Gastroesophageal sphincter (tissue), 4 donors: ENCODE results near the gene KRCC1. TPM values are rescaled to one million over a fixed set of nuclear protein-coding genes. Genes with fewer than 3 reads are reported as not detected.

Experiments used
- ATAC-seq: fragments of 150-250 bp; one replicate; pipeline ENCODE4 v1.9.1; 2016; ENCODE audit warnings: mild to moderate bottlenecking, moderate library complexity
- H3K27ac ChIP-seq, 4 donors: fragments of 200-600 bp; sonication (generic) in 3 of 4; 1 replicate in 3 of 4; 2 replicates in 1 of 4; pipeline ENCODE4 v1.5.1; 2016 to 2019
- H3K27me3 ChIP-seq: fragments of 200-600 bp; sonication (generic); one replicate; pipeline ENCODE4 v1.5.1; 2019
- H3K36me3 ChIP-seq, 2 donors: fragments of 200-600 bp; sonication (generic); one replicate each; pipeline ENCODE4 v1.5.1; 2019; ENCODE audit warnings: control low read depth in 1 of 2
- H3K4me1 ChIP-seq, 3 donors: fragments of 200-600 bp; sonication (generic); 1 replicate in 2 of 3; 2 replicates in 1 of 3; pipeline ENCODE4 v1.5.1; 2016 to 2019; ENCODE audit warnings: control low read depth in 2 of 3
- H3K4me3 ChIP-seq, 2 donors: fragments of 200-600 bp; sonication (generic); one replicate each; pipeline ENCODE4 v1.5.1; 2019; ENCODE audit warnings: mild to moderate bottlenecking in 1 of 2, moderate library complexity in 1 of 2
- H3K9me3 ChIP-seq, 3 donors: fragments of 200-600 bp; sonication (generic); one replicate each; pipeline ENCODE4 v1.5.1; 2017 to 2019; ENCODE audit warnings: control low read depth in 2 of 3
- EP300 ChIP-seq: sonication (generic); formaldehyde crosslinking; IDR thresholded peaks from one replicate; pipeline ENCODE4 v1.6.1; 2017; ENCODE audit warnings: antibody characterized with exemption, mild to moderate bottlenecking
- POLR2A ChIP-seq, 2 donors: fragments of 450-650 bp; IDR thresholded peaks; one replicate each; pipeline ENCODE4 v1.6.1; 2017; ENCODE audit warnings: antibody characterized with exemption in 2 of 2, mild to moderate bottlenecking in 2 of 2, moderate library complexity in 1 of 2
- POLR2AphosphoS5 ChIP-seq: sonication (generic); formaldehyde crosslinking; IDR thresholded peaks from one replicate; pipeline ENCODE4 v1.6.1; 2017; ENCODE audit warnings: antibody characterized with exemption
- WGBS, 2 donors: methylation state at CpG; one replicate each; pipeline ENCODE4 v1.1.5; 2018; ENCODE audit warnings: low coverage in 1 of 2; 5-methylcytosine and 5-hydroxymethylcytosine counted together
- total RNA-seq, 4 donors: library from RNA; depleted of rRNA; stranded (reverse); fragments of >200 nt; gene quantifications; one replicate each; pipeline ENCODE4 v1.1.0, GENCODE V29; 2016
- TF ChIP-seq, protein P1 (sequence below), 4 experiments: fragments of 200-600 bp in 2 of 4; fragments of 450-650 bp in 2 of 4; sonication (generic) in 1 of 4; IDR thresholded peaks; one replicate each; pipeline ENCODE4 v1.5.1; 2017 to 2019; ENCODE audit warnings: antibody characterized with exemption in 4 of 4, mild to moderate bottlenecking in 2 of 4, moderate library complexity in 2 of 4

The KRCC1 gene
- total RNA-seq, 4 donors from 2014 or later = 28.3 to 45.3 (median 32.9) TPM

DNA sequence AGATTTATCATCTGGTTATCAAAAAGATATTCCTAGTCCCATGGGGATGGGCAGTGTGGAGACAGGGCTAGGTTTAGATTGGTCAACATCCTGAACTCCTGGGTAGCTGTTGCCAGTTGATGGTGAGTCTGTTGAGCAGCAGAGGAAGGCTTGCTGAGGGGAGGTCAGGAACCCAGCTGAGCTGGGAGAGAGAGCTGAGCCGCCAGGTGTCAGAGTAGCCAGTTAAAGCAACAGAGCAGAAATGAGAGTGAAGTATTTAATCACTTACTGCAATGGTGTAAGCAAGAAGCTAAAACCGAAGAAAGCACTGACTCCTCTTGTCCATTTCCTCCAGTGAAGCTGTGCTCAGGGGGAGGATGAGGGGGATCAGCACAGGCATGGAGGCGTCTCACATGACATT, 41.6 kb upstream of the KRCC1 start:
- ATAC-seq = no peak
- Histone ChIP-seq H3K36me3 (no peaks in the 10 kb centered on the region), H3K27ac (no peak overlapping the region), H3K27me3 (no peaks in the 10 kb centered on the region), H3K4me1 (no peaks in the 10 kb centered on the region), H3K9me3 (no peaks in the 10 kb centered on the region), H3K4me3 (no peak overlapping the region)
- no peak for TF ChIP-seq POLR2A (IDR thresholded peaks at IDR 0.05)
- no peak for TF ChIP-seq POLR2AphosphoS5
- TF ChIP-seq, protein P1, sequence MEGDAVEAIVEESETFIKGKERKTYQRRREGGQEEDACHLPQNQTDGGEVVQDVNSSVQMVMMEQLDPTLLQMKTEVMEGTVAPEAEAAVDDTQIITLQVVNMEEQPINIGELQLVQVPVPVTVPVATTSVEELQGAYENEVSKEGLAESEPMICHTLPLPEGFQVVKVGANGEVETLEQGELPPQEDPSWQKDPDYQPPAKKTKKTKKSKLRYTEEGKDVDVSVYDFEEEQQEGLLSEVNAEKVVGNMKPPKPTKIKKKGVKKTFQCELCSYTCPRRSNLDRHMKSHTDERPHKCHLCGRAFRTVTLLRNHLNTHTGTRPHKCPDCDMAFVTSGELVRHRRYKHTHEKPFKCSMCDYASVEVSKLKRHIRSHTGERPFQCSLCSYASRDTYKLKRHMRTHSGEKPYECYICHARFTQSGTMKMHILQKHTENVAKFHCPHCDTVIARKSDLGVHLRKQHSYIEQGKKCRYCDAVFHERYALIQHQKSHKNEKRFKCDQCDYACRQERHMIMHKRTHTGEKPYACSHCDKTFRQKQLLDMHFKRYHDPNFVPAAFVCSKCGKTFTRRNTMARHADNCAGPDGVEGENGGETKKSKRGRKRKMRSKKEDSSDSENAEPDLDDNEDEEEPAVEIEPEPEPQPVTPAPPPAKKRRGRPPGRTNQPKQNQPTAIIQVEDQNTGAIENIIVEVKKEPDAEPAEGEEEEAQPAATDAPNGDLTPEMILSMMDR (IDR thresholded peaks at IDR 0.05) = no peak
- no peak for TF ChIP-seq EP300
- 50 to 86% methylated on average over 1 to 3 of the region's 3 CpGs for WGBS, 2 donors

DNA sequence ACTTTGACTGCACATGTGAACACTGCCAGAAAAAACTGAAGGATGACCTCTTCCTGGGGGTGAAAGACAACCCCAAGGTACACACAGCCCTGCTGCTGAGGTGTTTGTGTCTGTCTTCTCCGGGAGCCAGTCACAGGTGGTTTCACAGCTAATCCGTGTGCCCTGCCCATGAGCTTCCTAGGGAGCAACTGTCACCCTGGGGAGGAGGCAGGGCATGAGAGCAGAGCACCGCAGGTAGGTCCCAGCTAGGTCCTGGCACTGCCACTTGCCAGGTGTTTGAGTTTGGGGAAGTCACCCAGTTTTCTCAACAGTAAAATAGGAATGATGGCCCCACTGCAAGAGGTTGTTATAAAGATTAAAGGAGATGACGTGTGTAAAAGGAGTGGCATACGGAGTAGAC, 41.1 kb upstream of the KRCC1 start:
- no peaks in the 10 kb centered on the region for H3K9me3 ChIP-seq
- H3K4me1 ChIP-seq = no peaks in the 10 kb centered on the region
- 83 to 92% methylated on average over 3 of the region's 5 CpGs for WGBS, 2 donors
- H3K27me3 ChIP-seq = no peaks in the 10 kb centered on the region
- H3K36me3 ChIP-seq = no peaks in the 10 kb centered on the region
- ATAC-seq = no peak
- no peak overlapping the region for H3K27ac ChIP-seq
- H3K4me3 ChIP-seq = no peak overlapping the region
- TF ChIP-seq EP300 (no peak), POLR2A (IDR thresholded peaks at IDR 0.05) (no peak), POLR2AphosphoS5 (no peak)
- TF ChIP-seq, protein P1 (IDR thresholded peaks at IDR 0.05) = no peak

DNA sequence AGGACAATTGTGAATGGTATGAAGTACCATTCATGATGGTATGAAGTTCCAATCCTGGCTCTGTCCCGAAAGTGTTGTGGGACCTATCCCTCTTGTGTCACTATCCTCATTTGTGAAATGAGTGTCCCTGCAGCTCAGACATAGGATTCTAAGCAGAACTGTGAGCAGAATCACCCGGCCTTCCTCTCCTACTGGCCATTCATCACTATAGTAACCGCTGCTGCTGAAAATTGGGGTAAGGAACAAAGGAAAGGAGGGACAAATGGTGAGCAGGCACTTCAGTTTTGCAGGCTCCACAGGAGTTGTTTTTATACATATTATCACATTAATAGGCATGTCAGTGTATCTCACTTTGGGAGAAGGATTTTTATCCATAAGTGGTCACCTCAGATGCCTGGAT, 39.4 kb upstream of the KRCC1 start:
- 57 to 58% methylated on average over 1 to 2 of the region's 3 CpGs for WGBS, 2 donors
- ATAC-seq = no peak
- H3K27ac ChIP-seq = no peak overlapping the region
- no peaks in the 10 kb centered on the region for H3K9me3 ChIP-seq
- TF ChIP-seq, protein P1 (IDR thresholded peaks at IDR 0.05) = no peak
- TF ChIP-seq POLR2A (IDR thresholded peaks at IDR 0.05) = no peak
- no peaks in the 10 kb centered on the region for H3K36me3 ChIP-seq
- H3K4me3 ChIP-seq = no peak overlapping the region
- H3K27me3 ChIP-seq = no peaks in the 10 kb centered on the region
- no peaks in the 10 kb centered on the region for H3K4me1 ChIP-seq

DNA sequence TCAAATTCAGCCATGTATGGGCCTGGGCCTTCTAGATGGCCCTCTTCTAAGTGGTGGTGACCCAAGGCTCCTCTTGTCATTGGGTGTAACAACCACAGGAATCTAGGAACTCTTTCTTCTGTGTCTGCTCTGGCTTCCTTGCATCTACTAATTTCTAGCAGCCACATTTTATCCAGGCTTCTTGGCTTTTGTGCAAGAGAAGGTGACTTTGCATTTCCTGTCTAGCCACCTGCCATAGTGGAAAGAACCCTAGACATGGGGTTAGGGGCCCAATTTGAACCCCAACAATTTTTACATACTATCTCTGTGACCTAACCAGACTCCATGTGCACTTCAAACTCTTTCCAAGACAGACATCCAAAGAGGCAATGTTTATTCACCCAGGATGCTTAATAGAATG, 37.2 kb upstream of the KRCC1 start:
- no peak for ATAC-seq
- H3K27me3 ChIP-seq = no peaks in the 10 kb centered on the region
- H3K4me3 ChIP-seq = no peak overlapping the region
- H3K27ac ChIP-seq = no peak overlapping the region
- H3K4me1 ChIP-seq = no peaks in the 10 kb centered on the region
- no peaks in the 10 kb centered on the region for H3K9me3 ChIP-seq
- TF ChIP-seq EP300 = no peak
- TF ChIP-seq POLR2AphosphoS5 = no peak
- TF ChIP-seq POLR2A (IDR thresholded peaks at IDR 0.05) = no peak
- TF ChIP-seq, protein P1 (IDR thresholded peaks at IDR 0.05) = no peak
- H3K36me3 ChIP-seq = no peaks in the 10 kb centered on the region

DNA sequence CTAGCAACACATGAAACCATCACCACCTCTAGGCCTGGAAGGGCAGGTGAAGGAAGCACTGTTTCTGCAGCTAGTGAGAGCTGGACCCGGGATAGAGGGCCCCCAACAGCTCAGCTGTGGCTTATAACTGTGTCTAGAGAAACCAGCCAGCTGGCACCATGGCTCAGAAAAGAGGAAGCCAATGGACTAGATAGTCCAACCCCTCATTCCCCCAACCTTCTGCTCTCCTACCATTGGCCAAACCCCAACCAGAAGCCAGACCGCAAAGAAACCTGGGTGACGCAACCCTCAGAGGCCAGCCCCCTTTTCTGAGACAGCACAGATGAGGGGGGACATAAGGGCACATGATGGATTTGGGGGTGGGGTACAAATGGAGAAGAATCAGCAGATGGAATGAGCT, 36.4 kb upstream of the KRCC1 start:
- TF ChIP-seq POLR2AphosphoS5 (no peak), EP300 (no peak), POLR2A (IDR thresholded peaks at IDR 0.05) (no peak)
- TF ChIP-seq, protein P1 (IDR thresholded peaks at IDR 0.05) = no peak
- 83 to 94% methylated on average over 1 to 3 of the region's 3 CpGs for whole genome bisulfite sequencing, 2 donors
- ATAC-seq = no peak
- no peaks in the 10 kb centered on the region for H3K36me3 ChIP-seq
- no peaks in the 10 kb centered on the region for H3K9me3 ChIP-seq
- H3K27ac ChIP-seq = no peak overlapping the region
- H3K27me3 ChIP-seq = no peaks in the 10 kb centered on the region
- no peaks in the 10 kb centered on the region for H3K4me1 ChIP-seq
- H3K4me3 ChIP-seq = no peak overlapping the region
